ENCODE results near the gene MPDZ.

The MPDZ gene

GRCh38 chr9:13128266-13128860 lies 151.1 kb downstream of the MPDZ start:
- Histone ChIP-seq H3K4me1 (ENCODE audit: insufficient read depth, low read length) (no peaks in the 10 kb centered on the region), H3K36me3 (ENCODE audit: insufficient read depth, low read length) (no peaks in the 10 kb centered on the region), H3K4me2 (ENCODE audit: insufficient read depth, low read length) (no peak overlapping the region), H3K27me3 (ENCODE audit: insufficient read depth, low read length, poor library complexity) (no peaks in the 10 kb centered on the region), H2AFZ (ENCODE audit: low read depth, low read length) (no peak overlapping the region), H3K4me3 (ENCODE audit: low read depth in 1 of 2, low read length in 2 of 2) (no peak overlapping the region), H3K27ac (ENCODE audit: low read length) (no peak overlapping the region), H3K9ac (ENCODE audit: low read depth, low read length) (no peak overlapping the region), H3K79me2 (ENCODE audit: insufficient read depth, low read length) (no peaks in the 10 kb centered on the region), H3K9me3 (ENCODE audit: insufficient read depth, low read length, severe bottlenecking) (no peaks in the 10 kb centered on the region), H4K20me1 (ENCODE audit: insufficient read depth, low read length) (no peaks in the 10 kb centered on the region)
- no peak for DNase-seq
- TF ChIP-seq CTCF (IDR thresholded peaks at IDR 0.05; ENCODE audit: borderline replicate concordance, extremely low read depth, low read length, poor library complexity, severe bottlenecking) (no peak), EZH2 (IDR thresholded peaks at IDR 0.05; ENCODE audit: borderline replicate concordance, low read depth, low read length, severe bottlenecking) (no peak)
- no peak for ATAC-seq (ENCODE audit: insufficient read depth, low read depth)

GRCh38 chr9:13127131-13127530 lies 152.4 kb downstream of the MPDZ start:
- H4K20me1 ChIP-seq (ENCODE audit: insufficient read depth, low read length) = no peaks in the 10 kb centered on the region
- H3K9ac ChIP-seq (ENCODE audit: low read depth, low read length) = no peak overlapping the region
- H3K79me2 ChIP-seq (ENCODE audit: insufficient read depth, low read length) = no peaks in the 10 kb centered on the region
- no peaks in the 10 kb centered on the region for H3K36me3 ChIP-seq (ENCODE audit: insufficient read depth, low read length)
- DNase-seq (no peak), ATAC-seq (ENCODE audit: insufficient read depth, low read depth) (no peak)
- H3K27ac ChIP-seq (ENCODE audit: low read length) = no peak overlapping the region
- no peak overlapping the region for H3K4me3 ChIP-seq (ENCODE audit: low read depth in 1 of 2, low read length in 2 of 2)
- no peaks in the 10 kb centered on the region for H3K9me3 ChIP-seq (ENCODE audit: insufficient read depth, low read length, severe bottlenecking)
- no peak overlapping the region for H3K4me2 ChIP-seq (ENCODE audit: insufficient read depth, low read length)
- H3K4me1 ChIP-seq (ENCODE audit: insufficient read depth, low read length) = no peaks in the 10 kb centered on the region
- no peak overlapping the region for H2AFZ ChIP-seq (ENCODE audit: low read depth, low read length)
- no peak for TF ChIP-seq CTCF (IDR thresholded peaks at IDR 0.05; ENCODE audit: borderline replicate concordance, extremely low read depth, low read length, poor library complexity, severe bottlenecking)
- no peak for TF ChIP-seq EZH2 (IDR thresholded peaks at IDR 0.05; ENCODE audit: borderline replicate concordance, low read depth, low read length, severe bottlenecking)
- H3K27me3 ChIP-seq (ENCODE audit: insufficient read depth, low read length, poor library complexity) = no peaks in the 10 kb centered on the region

- ATAC-seq (ENCODE audit: insufficient read depth, low read depth) (no peak), DNase-seq (no peak)
- no peak overlapping the region for H3K27ac ChIP-seq (ENCODE audit: low read length)
- no peak overlapping the region for H2AFZ ChIP-seq (ENCODE audit: low read depth, low read length)
- H3K9ac ChIP-seq (ENCODE audit: low read depth, low read length) = no peak overlapping the region
- H3K4me3 ChIP-seq (ENCODE audit: low read depth in 1 of 2, low read length in 2 of 2) = no peak overlapping the region
- no peak for TF ChIP-seq CTCF (IDR thresholded peaks at IDR 0.05; ENCODE audit: borderline replicate concordance, extremely low read depth, low read length, poor library complexity, severe bottlenecking)
- H3K4me2 ChIP-seq (ENCODE audit: insufficient read depth, low read length) = no peak overlapping the region
- H3K27me3 ChIP-seq (ENCODE audit: insufficient read depth, low read length, poor library complexity) = no peaks in the 10 kb centered on the region
- H3K9me3 ChIP-seq (ENCODE audit: insufficient read depth, low read length, severe bottlenecking) = no peaks in the 10 kb centered on the region
- no peaks in the 10 kb centered on the region for H3K4me1 ChIP-seq (ENCODE audit: insufficient read depth, low read length)
- no peaks in the 10 kb centered on the region for H3K79me2 ChIP-seq (ENCODE audit: insufficient read depth, low read length)
- H3K36me3 ChIP-seq (ENCODE audit: insufficient read depth, low read length) = no peaks in the 10 kb centered on the region
- no peaks in the 10 kb centered on the region for H4K20me1 ChIP-seq (ENCODE audit: insufficient read depth, low read length)
These were observed 154.2 kb downstream of the MPDZ start for GRCh38 chr9:13125261-13125660.
